DOHH2 (cell line): ENCODE results near the gene PIK3CB.

Source experiments
- EZH2phosphoT487 ChIP-seq: fragments of 200-600 bp; sonication (generic); IDR thresholded peaks from 2 replicates; pipeline ENCODE4 v1.6.1; 2017; ENCODE audit warnings: borderline replicate concordance, mild to moderate bottlenecking, antibody characterized with exemption, low read length, moderate library complexity, mixed read lengths
- TF ChIP-seq, protein P1 (sequence below): fragments of 200-600 bp; sonication (generic); IDR thresholded peaks from one replicate; pipeline ENCODE4 v1.5.1; 2014; ENCODE audit warnings: antibody characterized with exemption, mild to moderate bottlenecking, low read depth, low read length; ENCODE audit not compliant: poor library complexity, severe bottlenecking

DNA sequence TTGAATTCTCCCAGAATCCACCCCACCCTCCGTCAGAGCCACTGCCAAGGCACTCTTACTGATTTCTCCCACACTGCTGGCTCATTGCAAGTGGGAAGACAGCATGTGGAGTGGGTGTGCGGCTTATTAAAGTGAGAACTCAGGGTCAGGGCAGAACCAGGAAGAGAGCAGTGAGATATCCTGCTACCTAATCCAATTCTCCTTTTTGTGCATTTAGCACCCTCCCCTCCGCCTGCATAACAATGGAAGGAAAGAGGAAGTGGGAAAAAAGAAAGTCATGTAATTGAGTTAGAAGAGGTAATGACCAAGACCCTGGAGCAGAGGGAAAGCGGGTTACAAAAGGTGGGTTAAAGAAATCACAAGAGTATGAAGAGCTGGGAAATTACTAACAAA lies 27.8 kb upstream of the PIK3CB start:
- TF ChIP-seq, protein P1, sequence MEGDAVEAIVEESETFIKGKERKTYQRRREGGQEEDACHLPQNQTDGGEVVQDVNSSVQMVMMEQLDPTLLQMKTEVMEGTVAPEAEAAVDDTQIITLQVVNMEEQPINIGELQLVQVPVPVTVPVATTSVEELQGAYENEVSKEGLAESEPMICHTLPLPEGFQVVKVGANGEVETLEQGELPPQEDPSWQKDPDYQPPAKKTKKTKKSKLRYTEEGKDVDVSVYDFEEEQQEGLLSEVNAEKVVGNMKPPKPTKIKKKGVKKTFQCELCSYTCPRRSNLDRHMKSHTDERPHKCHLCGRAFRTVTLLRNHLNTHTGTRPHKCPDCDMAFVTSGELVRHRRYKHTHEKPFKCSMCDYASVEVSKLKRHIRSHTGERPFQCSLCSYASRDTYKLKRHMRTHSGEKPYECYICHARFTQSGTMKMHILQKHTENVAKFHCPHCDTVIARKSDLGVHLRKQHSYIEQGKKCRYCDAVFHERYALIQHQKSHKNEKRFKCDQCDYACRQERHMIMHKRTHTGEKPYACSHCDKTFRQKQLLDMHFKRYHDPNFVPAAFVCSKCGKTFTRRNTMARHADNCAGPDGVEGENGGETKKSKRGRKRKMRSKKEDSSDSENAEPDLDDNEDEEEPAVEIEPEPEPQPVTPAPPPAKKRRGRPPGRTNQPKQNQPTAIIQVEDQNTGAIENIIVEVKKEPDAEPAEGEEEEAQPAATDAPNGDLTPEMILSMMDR, result no peak
- TF ChIP-seq EZH2phosphoT487, result no peak
